ENCODE data around the gene RNF114. TPM values are rescaled to one million over a fixed set of nuclear protein-coding genes. Genes with fewer than 3 reads are reported as not detected.

RNF114 gene
- total RNA-seq, 2 experiments from 2014 or later, result 68.4 to 70.5 TPM

GRCh38 chr20:49942942-49943341, 6.7 kb downstream of the RNF114 start:
- intact Hi-C loops (cut with micrococcal nuclease), result no loop called here
- Mint-ChIP-seq H3K27ac (no peak overlapping the region), H3K36me3 (ENCODE audit: low read depth) (peaks cover 57% of the 10 kb centered on the region), H3K27me3 (no peaks in the 10 kb centered on the region), H3K4me3 (no peak overlapping the region), H3K9me3 (no peaks in the 10 kb centered on the region), H3K4me1 (ENCODE audit: low read depth) (peaks cover 30% of the 10 kb centered on the region)
- CTCF ChIA-PET, result interaction anchor here (0.9 to 1.8 kb wide), 4 partner anchors 22 to 129 kb away, joined by 3 to 8 read pairs (median 5); no protein-coding TSS in a partner anchor
- DNase-seq (no peak), ATAC-seq (no peak)
- POLR2A ChIA-PET, result interaction anchor here (1.1 kb wide), 1 partner anchor 11 kb away, joined by 3 read pairs; no protein-coding TSS in a partner anchor
- no peak for TF ChIP-seq CTCF (IDR thresholded peaks at IDR 0.05)

- ChIA-PET CTCF (interaction anchor here (1.4 to 1.8 kb wide), 2 partner anchors 20 to 34 kb away, joined by 4 to 6 read pairs; no protein-coding TSS in a partner anchor), POLR2A (interaction anchor here (0.6 to 0.9 kb wide), 2 partner anchors 9 to 32 kb away, joined by 3 read pairs; partner anchors contain the start of gene RNF114)
- TF ChIP-seq CTCF (IDR thresholded peaks at IDR 0.05), result no peak
- DNase-seq (no peak), ATAC-seq (no peak)
- Mint-ChIP-seq H3K4me1 (ENCODE audit: low read depth) (peaks cover 13% of the 10 kb centered on the region), H3K9me3 (no peaks in the 10 kb centered on the region), H3K27ac (no peak overlapping the region), H3K4me3 (no peak overlapping the region), H3K27me3 (no peaks in the 10 kb centered on the region), H3K36me3 (ENCODE audit: low read depth) (peaks cover 58% of the 10 kb centered on the region)
- intact Hi-C loops (cut with micrococcal nuclease), result no loop called here
Measured at GRCh38 chr20:49945306-49945700, 9.1 kb downstream of the RNF114 start.

- peaks cover 62% of the 10 kb centered on the region for H3K36me3 Mint-ChIP-seq (ENCODE audit: low read depth)
- H3K9me3 Mint-ChIP-seq, result no peaks in the 10 kb centered on the region
- H3K27me3 Mint-ChIP-seq, result no peaks in the 10 kb centered on the region
- CTCF ChIA-PET, result interaction anchor here (1.1 to 1.8 kb wide), 4 partner anchors 10 to 126 kb away, joined by 3 to 6 read pairs (median 4); partner anchors contain the start of gene RNF114
- H3K4me3 Mint-ChIP-seq, result no peak overlapping the region
- DNase-seq (no peak), ATAC-seq (no peak)
- POLR2A ChIA-PET, result interaction anchor here (0.6 to 1.6 kb wide), 3 partner anchors 9 to 33 kb away, joined by 3 to 6 read pairs (median 3); partner anchors contain the start of gene RNF114
- intact Hi-C loops (cut with micrococcal nuclease), result no loop called here
- no peak for TF ChIP-seq CTCF (IDR thresholded peaks at IDR 0.05)
- H3K27ac Mint-ChIP-seq, result no peak overlapping the region
- peaks cover 16% of the 10 kb centered on the region for H3K4me1 Mint-ChIP-seq (ENCODE audit: low read depth)
Measured at GRCh38 chr20:49945701-49946477, 9.7 kb downstream of the RNF114 start.

GRCh38 chr20:49948178-49948577, 12.0 kb downstream of the RNF114 start:
- CTCF ChIA-PET, result interaction anchor here (0.9 to 1.5 kb wide), 2 partner anchors 11 to 123 kb away, joined by 3 to 4 read pairs; no protein-coding TSS in a partner anchor
- Mint-ChIP-seq H3K27me3 (no peaks in the 10 kb centered on the region), H3K36me3 (ENCODE audit: low read depth) (peaks cover 61% of the 10 kb centered on the region), H3K9me3 (no peaks in the 10 kb centered on the region), H3K4me1 (ENCODE audit: low read depth) (peaks cover 8% of the 10 kb centered on the region), H3K4me3 (no peak overlapping the region), H3K27ac (no peak overlapping the region)
- DNase-seq (no peak), ATAC-seq (no peak)
- TF ChIP-seq CTCF (IDR thresholded peaks at IDR 0.05), result no peak
- POLR2A ChIA-PET, result interaction anchor here (1.4 kb wide), 1 partner anchor 11 kb away, joined by 3 read pairs; the partner anchor contains the start of gene RNF114
- intact Hi-C loops (cut with micrococcal nuclease), result no loop called here
